Endothelial cell of umbilical vein (primary cell): ENCODE results near the gene EYS. TPM values are rescaled to one million over a fixed set of nuclear protein-coding genes. Genes with fewer than 3 reads are reported as not detected.

Experiments
- BruUV-seq: library from RNA; stranded (reverse); fragments of 400-500 nt; replicated peaks from 2 replicates; lab custom pipeline; 2021; lab: Mats Ljungman, UMichigan
- CTCF ChIA-PET: fragments of 300-600, 350-600 bp; sonication (Branson Sonifier 250); formaldehyde crosslinking; loops from one replicate; lab custom pipeline; 2021; ENCODE audit warnings: antibody characterized with exemption, inconsistent platforms; lab: Charles Lee
- POLR2A ChIA-PET: fragments of 300-600, 350-600 bp; sonication (Branson Sonifier 250); formaldehyde crosslinking; loops from one replicate; lab custom pipeline; 2021; ENCODE audit warnings: antibody characterized with exemption, inconsistent platforms; lab: Charles Lee
- DNase-seq: peaks from one replicate; pipeline ENCODE4 v3.0.0-alpha.2; 2011; ENCODE audit warnings: low read depth, low spot score
- FAIRE-seq: peaks from 2 replicates; lab custom pipeline; 2011; peaks lifted over from hg19 to GRCh38; lab: Jason Lieb, UNC
- H2AFZ ChIP-seq: 2 replicates; pipeline ENCODE4 v1.6.0; 2012; ENCODE audit warnings: low read depth, low read length, control low read depth, inconsistent platforms
- H3K27ac ChIP-seq: 2 replicates; pipeline ENCODE4 v1.5.1; 2011; ENCODE audit warnings: low read depth, mild to moderate bottlenecking, control low read depth, low read length, moderate library complexity; ENCODE audit not compliant: insufficient read depth
- H3K27me3 ChIP-seq, 2 experiments: 2 replicates each; pipeline versions ENCODE4 v1.6.0 to v1.6.1; 2011; ENCODE audit warnings: low read length in 2 of 2, mixed read lengths in 1 of 2; ENCODE audit not compliant: control insufficient read depth in 2 of 2, insufficient read depth in 2 of 2
- H3K36me3 ChIP-seq, 2 experiments: 2 replicates in 1 of 2; 3 replicates in 1 of 2; pipeline ENCODE4 v1.5.1; 2011; ENCODE audit warnings: low read length in 2 of 2, mild to moderate bottlenecking in 1 of 2, moderate library complexity in 1 of 2; ENCODE audit not compliant: control insufficient read depth in 2 of 2, insufficient read depth in 2 of 2; ENCODE audit errors: extremely low read depth in 1 of 2
- H3K4me1 ChIP-seq: 3 replicates; pipeline ENCODE4 v1.5.1; 2011; ENCODE audit warnings: mild to moderate bottlenecking, low read length; ENCODE audit not compliant: control insufficient read depth, insufficient read depth; ENCODE audit errors: extremely low read depth
- H3K4me2 ChIP-seq: 2 replicates; pipeline ENCODE4 v1.6.1; 2011; ENCODE audit warnings: low read length, control low read depth, mixed read lengths; ENCODE audit not compliant: insufficient read depth
- H3K4me3 ChIP-seq, 3 experiments: fragments of 200-600 bp in 1 of 3; sonication (generic), shearing (Covaris generic) in 1 of 3; replicated peaks in 1 of 3; 2 replicates each; pipeline ENCODE4 v1.5.1; 2011 to 2016; ENCODE audit warnings: control low read depth in 3 of 3, low read length in 3 of 3, mild to moderate bottlenecking in 2 of 3, inconsistent platforms in 1 of 3, low read depth in 1 of 3, moderate library complexity in 1 of 3; ENCODE audit not compliant: insufficient read depth in 1 of 3
- H3K79me2 ChIP-seq: 2 replicates; pipeline ENCODE4 v1.6.0; 2012; ENCODE audit warnings: low read length, inconsistent platforms; ENCODE audit not compliant: control insufficient read depth, insufficient read depth
- H3K9ac ChIP-seq: replicated peaks from 2 replicates; pipeline ENCODE3; 2011; ENCODE audit warnings: low read length, control low read depth; ENCODE audit not compliant: insufficient read depth; ENCODE audit errors: extremely low read depth
- H3K9me1 ChIP-seq: replicated peaks from 3 replicates; pipeline ENCODE4 v1.6.0; 2011; ENCODE audit warnings: mild to moderate bottlenecking, low read length; ENCODE audit not compliant: control insufficient read depth, insufficient read depth; ENCODE audit errors: extremely low read depth
- H3K9me3 ChIP-seq: replicated peaks from 2 replicates; pipeline ENCODE4 v1.5.1; 2012; ENCODE audit warnings: low read length, inconsistent platforms; ENCODE audit not compliant: control insufficient read depth, insufficient read depth
- H4K20me1 ChIP-seq: replicated peaks from 2 replicates; pipeline ENCODE3; 2011; ENCODE audit warnings: mild to moderate bottlenecking, low read length; ENCODE audit not compliant: control insufficient read depth, insufficient read depth; ENCODE audit errors: extremely low read depth
- CTCF ChIP-seq, 2 donors: IDR thresholded peaks; 1 replicate in 1 of 2; 2 replicates in 1 of 2; pipeline ENCODE4 v1.5.1; 2011; ENCODE audit warnings: low read length in 2 of 2, mild to moderate bottlenecking in 2 of 2, moderate library complexity in 2 of 2, control low read depth in 1 of 2, inconsistent platforms in 1 of 2, low read depth in 1 of 2; ENCODE audit not compliant: insufficient read depth in 1 of 2; ENCODE audit errors: extremely low read depth in 1 of 2
- EZH2 ChIP-seq: IDR thresholded peaks from 2 replicates; pipeline ENCODE4 v1.6.1; 2012; ENCODE audit warnings: borderline replicate concordance, low read depth, mild to moderate bottlenecking, moderate library complexity, low read length, inconsistent platforms; ENCODE audit not compliant: severe bottlenecking
- FOS ChIP-seq: IDR thresholded peaks from 2 replicates; pipeline ENCODE4 v1.6.1; 2011; ENCODE audit warnings: mild to moderate bottlenecking, low read length, moderate library complexity, borderline replicate concordance; ENCODE audit not compliant: insufficient read depth
- GATA2 ChIP-seq: IDR thresholded peaks from 2 replicates; pipeline ENCODE4 v1.7.0; 2011; ENCODE audit warnings: low read depth, mild to moderate bottlenecking, moderate library complexity, mixed read lengths, low read length; ENCODE audit not compliant: insufficient read length, insufficient read depth
- JUN ChIP-seq: IDR thresholded peaks from 2 replicates; pipeline ENCODE4 v1.6.1; 2011; ENCODE audit warnings: borderline replicate concordance, low read depth; ENCODE audit not compliant: insufficient read length, insufficient read depth
- MAX ChIP-seq: IDR thresholded peaks from 2 replicates; pipeline ENCODE4 v1.6.1; 2011; ENCODE audit not compliant: insufficient read depth, insufficient read length
- MYC ChIP-seq: IDR thresholded peaks from one replicate; pipeline ENCODE4 v1.6.1; 2011; ENCODE audit warnings: mild to moderate bottlenecking, low read depth, low read length
- POLR2A ChIP-seq: IDR thresholded peaks from 2 replicates; pipeline ENCODE4 v1.6.1; 2012; ENCODE audit warnings: low read depth, mild to moderate bottlenecking, control low read depth, low read length
- POLR2AphosphoS5 ChIP-seq: IDR thresholded peaks from 2 replicates; pipeline ENCODE4 v1.6.1; 2012; ENCODE audit warnings: low read depth, mild to moderate bottlenecking, control low read depth, low read length, moderate library complexity; ENCODE audit not compliant: insufficient read depth
- dilution Hi-C: fragments of 300-500 bp; cut with MboI; formaldehyde crosslinking; loops from one replicate; pipeline ENCODE4 v1.15.0; 2019; ENCODE audit warnings: low sequenced_read_pairs; ENCODE audit not compliant: extremely low pct_ligation_motif_present
- intact Hi-C: fragments of 100-400 bp; cut with micrococcal nuclease; formaldehyde crosslinking; loops from one replicate; pipeline ENCODE4 v1.10.0; 2022
- polyA plus RNA-seq, 4 experiments: library from polyadenylated mRNA; depleted of rRNA in 3 of 4; stranded (reverse) in 3 of 4; unstranded in 1 of 4; fragments of >200 nt; gene quantifications; 2 replicates each; pipeline versions ENCODE4 v1.2.1 to v1.2.3, GENCODE V29; 2011 to 2012; ENCODE audit warnings: missing spikeins in 1 of 4
- total RNA-seq: library from RNA; stranded (reverse); gene quantifications from 2 replicates; pipeline ENCODE4 v1.2.3, GENCODE V29; 2021

Gene EYS
- total and polyA plus RNA-seq, 2 donors (not counting 3 experiments of a cell fraction or from before 2014, with no cell fraction given) = 0.01 to 0.27 TPM

- Histone ChIP-seq H3K9me3 (no peaks in the 10 kb centered on the region), H3K4me3 (no peak overlapping the region), H3K9ac (no peak overlapping the region), H4K20me1 (no peaks in the 10 kb centered on the region), H3K4me1 (peaks cover 14% of the 10 kb centered on the region), H3K79me2 (no peaks in the 10 kb centered on the region), H2AFZ (no peak overlapping the region), H3K4me2 (no peak overlapping the region), H3K27me3 (no peaks in the 10 kb centered on the region), H3K36me3 (no peaks in the 10 kb centered on the region), H3K9me1 (no peaks in the 10 kb centered on the region), H3K27ac (no peak overlapping the region)
- no TSS peak for BruUV-seq
- POLR2A ChIA-PET = no interaction called here
- FAIRE-seq (no peak), DNase-seq (no peak)
- dilution Hi-C loops = no loop called here
- TF ChIP-seq EZH2 = no peak
- TF ChIP-seq JUN = no peak
- no peak for TF ChIP-seq POLR2AphosphoS5
- no peak for TF ChIP-seq MAX
- TF ChIP-seq FOS = no peak
- TF ChIP-seq CTCF (IDR thresholded peaks at IDR 0.05; ENCODE audit: extremely low read depth in 1 of 2, insufficient read depth in 1 of 2, low read depth in 1 of 2, low read length in 2 of 2) = no peak
- TF ChIP-seq MYC = no peak
- TF ChIP-seq POLR2A = no peak
- no peak for TF ChIP-seq GATA2
- CTCF ChIA-PET = interaction anchor here (1.3 kb wide), 1 partner anchor 96 kb away, joined by 3 read pairs; no protein-coding TSS in a partner anchor
- intact Hi-C loops = no loop called here
These were observed 804.4 kb downstream of the EYS start for GRCh38 chr6:64902596-64902995.
